ENCODE data around the gene L2HGDH. TPM values are rescaled to one million over a fixed set of nuclear protein-coding genes. Genes with fewer than 3 reads are reported as not detected.
A peak's percentile ranks its signal among the peaks of the same experiment; 100 is the strongest.

Gene L2HGDH
- total RNA-seq, 1 experiment from 2014 or later, result 27.8 TPM

- intact Hi-C loops (cut with micrococcal nuclease), result loop anchor here (2.0 to 5.0 kb wide), 3 partner anchors 82 to 368 kb away; partner anchors contain the start of genes DMAC2L, L2HGDH and MAP4K5
- H3K4me3 ChIP-seq (ENCODE audit: low read length), result peak overlapping the region; percentile 93
- peak; percentile 18 for ATAC-seq
- H3K36me3 ChIP-seq (ENCODE audit: low read depth, low read length), result no peaks in the 10 kb centered on the region
- peak overlapping the region; percentile 18 for H3K27ac ChIP-seq (ENCODE audit: low read length)
- no peaks in the 10 kb centered on the region for H3K27me3 ChIP-seq (ENCODE audit: low read length)
- H3K4me2 ChIP-seq (ENCODE audit: low read length), result peak overlapping the region; percentile 97
- peak; percentile 70 for DNase-seq
- no peaks in the 10 kb centered on the region for H3K9me2 ChIP-seq (replicated peaks; ENCODE audit: low read length)
- peak overlapping the region; percentile 98 for H2AFZ ChIP-seq (ENCODE audit: low read length)
- 0 out of 2 replicates have a peak, but pooled peaks cover 10% of the 10 kb centered on the region for H4K20me1 ChIP-seq (ENCODE audit: low read length)
- no peaks in the 10 kb centered on the region for H3K9me3 ChIP-seq (ENCODE audit: low read length)
- ChIA-PET CTCF (interaction anchor here (0.6 kb wide), 1 partner anchor 28 kb away, joined by 3 read pairs; no protein-coding TSS in a partner anchor), POLR2A (ENCODE audit: unreplicated experiment) (interaction anchor here (0.6 to 0.7 kb wide), 2 partner anchors 323 to 441 kb away, joined by 3 to 4 read pairs; no protein-coding TSS in a partner anchor)
- TSS peak; percentile 45 for BruUV-seq (replicated peaks)
- peaks cover 50% of the 10 kb centered on the region for H3K79me2 ChIP-seq (ENCODE audit: low read length)
- H3K9ac ChIP-seq (ENCODE audit: low read length), result peak overlapping the region; percentile 65
- peaks cover 37% of the 10 kb centered on the region for H3K4me1 ChIP-seq (ENCODE audit: insufficient read depth, low read length)
- peaks cover 10% of the 10 kb centered on the region for H3F3A ChIP-seq (ENCODE audit: low read length, unreplicated experiment)
- TF ChIP-seq CTCF (conservative IDR thresholded peaks at IDR 0.05; ENCODE audit: low read depth, low read length) (no peak), EZH2 (IDR thresholded peaks at IDR 0.05; ENCODE audit: low read length, unreplicated experiment) (no peak), EZH2phosphoT487 (IDR thresholded peaks at IDR 0.05; ENCODE audit: borderline replicate concordance, low read length) (no peak)
Observed at GRCh38 chr14:50230701-50231474, 81.1 kb downstream of the L2HGDH start.

GRCh38 chr14:50230401-50230700 is 81.7 kb downstream of the L2HGDH start:
- Histone ChIP-seq H2AFZ (ENCODE audit: low read length) (peak overlapping the region; percentile 77), H3K27me3 (ENCODE audit: low read length) (no peaks in the 10 kb centered on the region), H4K20me1 (ENCODE audit: low read length) (0 out of 2 replicates have a peak, but pooled peaks cover 11% of the 10 kb centered on the region), H3K4me1 (ENCODE audit: insufficient read depth, low read length) (peaks cover 43% of the 10 kb centered on the region), H3K36me3 (ENCODE audit: low read depth, low read length) (no peaks in the 10 kb centered on the region), H3K9me2 (replicated peaks; ENCODE audit: low read length) (no peaks in the 10 kb centered on the region), H3K4me2 (ENCODE audit: low read length) (peak overlapping the region; percentile 87), H3K9me3 (ENCODE audit: low read length) (no peaks in the 10 kb centered on the region), H3K27ac (ENCODE audit: low read length) (no peak overlapping the region), H3K79me2 (ENCODE audit: low read length) (peaks cover 50% of the 10 kb centered on the region), H3K4me3 (ENCODE audit: low read length) (peak overlapping the region; percentile 93), H3K9ac (ENCODE audit: low read length) (peak overlapping the region; percentile 61), H3F3A (ENCODE audit: low read length, unreplicated experiment) (peaks cover 10% of the 10 kb centered on the region)
- ChIA-PET CTCF (no interaction called here), POLR2A (ENCODE audit: unreplicated experiment) (no interaction called here)
- DNase-seq (no peak), ATAC-seq (no peak)
- intact Hi-C loops (cut with micrococcal nuclease), result loop anchor here (2.0 to 5.0 kb wide), 3 partner anchors 82 to 368 kb away; partner anchors contain the start of genes DMAC2L, L2HGDH and MAP4K5
- no TSS peak for BruUV-seq (replicated peaks)
- TF ChIP-seq EZH2 (IDR thresholded peaks at IDR 0.05; ENCODE audit: low read length, unreplicated experiment) (no peak), CTCF (conservative IDR thresholded peaks at IDR 0.05; ENCODE audit: low read depth, low read length) (no peak), EZH2phosphoT487 (IDR thresholded peaks at IDR 0.05; ENCODE audit: borderline replicate concordance, low read length) (no peak)

- Histone ChIP-seq H3K4me2 (ENCODE audit: low read length) (peak overlapping the region; percentile 87), H3K9me2 (replicated peaks; ENCODE audit: low read length) (no peaks in the 10 kb centered on the region), H4K20me1 (ENCODE audit: low read length) (0 out of 2 replicates have a peak, but pooled peaks cover 11% of the 10 kb centered on the region), H3K4me3 (ENCODE audit: low read length) (peak overlapping the region; percentile 93), H3K9me3 (ENCODE audit: low read length) (no peaks in the 10 kb centered on the region), H2AFZ (ENCODE audit: low read length) (0 out of 2 replicates have a peak overlapping the region, but pooled peaks have one; percentile 6), H3K27ac (ENCODE audit: low read length) (no peak overlapping the region), H3K4me1 (ENCODE audit: insufficient read depth, low read length) (peaks cover 46% of the 10 kb centered on the region), H3K27me3 (ENCODE audit: low read length) (no peaks in the 10 kb centered on the region), H3K79me2 (ENCODE audit: low read length) (peaks cover 54% of the 10 kb centered on the region), H3K36me3 (ENCODE audit: low read depth, low read length) (no peaks in the 10 kb centered on the region), H3K9ac (ENCODE audit: low read length) (no peak overlapping the region), H3F3A (ENCODE audit: low read length, unreplicated experiment) (peaks cover 10% of the 10 kb centered on the region)
- TF ChIP-seq CTCF (conservative IDR thresholded peaks at IDR 0.05; ENCODE audit: low read depth, low read length), result no peak
- TF ChIP-seq EZH2 (IDR thresholded peaks at IDR 0.05; ENCODE audit: low read length, unreplicated experiment), result no peak
- TF ChIP-seq EZH2phosphoT487 (IDR thresholded peaks at IDR 0.05; ENCODE audit: borderline replicate concordance, low read length), result no peak
- DNase-seq (no peak), ATAC-seq (no peak)
- intact Hi-C loops (cut with micrococcal nuclease), result loop anchor here (2.0 to 5.0 kb wide), 3 partner anchors 83 to 367 kb away; partner anchors contain the start of genes DMAC2L, L2HGDH and MAP4K5
- BruUV-seq (replicated peaks), result no TSS peak
- POLR2A ChIA-PET (ENCODE audit: unreplicated experiment), result no interaction called here
- CTCF ChIA-PET, result no interaction called here
Observed at GRCh38 chr14:50229681-50230080, 82.3 kb downstream of the L2HGDH start.

Measured in PC-3 (cell line).